ENCODE results near the gene IDI1. TPM values are rescaled to one million over a fixed set of nuclear protein-coding genes. Genes with fewer than 3 reads are reported as not detected.

The IDI1 gene
- total RNA-seq, 2 donors from 2014 or later, result 30.9 to 36.8 TPM

- H3K36me3 ChIP-seq, result peaks cover 0 to 4% of the 10 kb centered on the region in 2 donors
These were observed 45.5 kb upstream of the IDI1 start for GRCh38 chr10:1094112-1095057.

GRCh38 chr10:1093696-1094095 is 44.8 kb upstream of the IDI1 start:
- DNase-seq (ENCODE audit: low spot score), result no peak
- WGBS, result 96% methylated on average over 9 of the region's 9 CpGs
- no peaks in the 10 kb centered on the region for H3K9me3 ChIP-seq
- TF ChIP-seq POLR2AphosphoS5 (IDR thresholded peaks at IDR 0.05), result no peak
- TF ChIP-seq CTCF (IDR thresholded peaks at IDR 0.05), result no peak
- TF ChIP-seq POLR2A (IDR thresholded peaks at IDR 0.05), result no peak
- no peak overlapping the region for H3K4me3 ChIP-seq
- no peaks in the 10 kb centered on the region for H3K27me3 ChIP-seq (replicated peaks; ENCODE audit: insufficient read depth)
- no peak overlapping the region for H3K27ac ChIP-seq
- intact Hi-C loops (cut with DNase I), result no loop called here
- H3K4me1 ChIP-seq (replicated peaks), result no peaks in the 10 kb centered on the region
- peaks cover 0 to 4% of the 10 kb centered on the region in 2 donors for H3K36me3 ChIP-seq

More at GRCh38 chr10:1094112-1095057, 45.5 kb upstream of the IDI1 start:
- intact Hi-C loops (cut with DNase I), result no loop called here
- no peaks in the 10 kb centered on the region for H3K27me3 ChIP-seq (replicated peaks; ENCODE audit: insufficient read depth)
- WGBS, result 96% methylated on average over 15 of the region's 15 CpGs
- DNase-seq (ENCODE audit: low spot score), result no peak
- H3K4me3 ChIP-seq, result no peak overlapping the region
- H3K9me3 ChIP-seq, result no peaks in the 10 kb centered on the region
- no peak overlapping the region for H3K27ac ChIP-seq
- no peaks in the 10 kb centered on the region for H3K4me1 ChIP-seq (replicated peaks)
- no peak for TF ChIP-seq CTCF (IDR thresholded peaks at IDR 0.05)
- no peak for TF ChIP-seq POLR2A (IDR thresholded peaks at IDR 0.05)
- no peak for TF ChIP-seq POLR2AphosphoS5 (IDR thresholded peaks at IDR 0.05)

- Histone ChIP-seq H3K4me3 (no peak overlapping the region), H3K4me1 (replicated peaks) (no peaks in the 10 kb centered on the region), H3K9me3 (no peaks in the 10 kb centered on the region), H3K27ac (no peak overlapping the region), H3K36me3 (peaks cover 2 to 9% of the 10 kb centered on the region in 2 donors), H3K27me3 (replicated peaks; ENCODE audit: insufficient read depth) (no peaks in the 10 kb centered on the region)
- no peak for TF ChIP-seq CTCF (IDR thresholded peaks at IDR 0.05)
- no peak for TF ChIP-seq POLR2AphosphoS5 (IDR thresholded peaks at IDR 0.05)
- TF ChIP-seq POLR2A (IDR thresholded peaks at IDR 0.05), result no peak
- DNase-seq (ENCODE audit: low spot score), result no peak
- intact Hi-C loops (cut with DNase I), result no loop called here
- WGBS, result 95% methylated on average over 14 of the region's 14 CpGs
These were observed 41.8 kb upstream of the IDI1 start for GRCh38 chr10:1090696-1091095.

GRCh38 chr10:1089017-1089689 is 40.2 kb upstream of the IDI1 start:
- TF ChIP-seq CTCF (IDR thresholded peaks at IDR 0.05) (no peak), POLR2A (IDR thresholded peaks at IDR 0.05) (no peak), POLR2AphosphoS5 (IDR thresholded peaks at IDR 0.05) (no peak)
- H3K4me3 ChIP-seq, result no peak overlapping the region
- H3K27ac ChIP-seq, result no peak overlapping the region
- H3K36me3 ChIP-seq, result peaks cover 8 to 13% of the 10 kb centered on the region in 2 donors
- 75% methylated on average over 19 of the region's 19 CpGs for WGBS
- no peaks in the 10 kb centered on the region for H3K9me3 ChIP-seq
- H3K27me3 ChIP-seq (replicated peaks; ENCODE audit: insufficient read depth), result no peaks in the 10 kb centered on the region
- intact Hi-C loops (cut with DNase I), result no loop called here
- no peaks in the 10 kb centered on the region for H3K4me1 ChIP-seq (replicated peaks)
- no peak for DNase-seq (ENCODE audit: low spot score)
